Measurements from ENCODE around the gene FIGN. TPM values are rescaled to one million over a fixed set of nuclear protein-coding genes. Genes with fewer than 3 reads are reported as not detected.

FIGN gene
- total RNA-seq, 1 donor from 2014 or later = not detected

DNA sequence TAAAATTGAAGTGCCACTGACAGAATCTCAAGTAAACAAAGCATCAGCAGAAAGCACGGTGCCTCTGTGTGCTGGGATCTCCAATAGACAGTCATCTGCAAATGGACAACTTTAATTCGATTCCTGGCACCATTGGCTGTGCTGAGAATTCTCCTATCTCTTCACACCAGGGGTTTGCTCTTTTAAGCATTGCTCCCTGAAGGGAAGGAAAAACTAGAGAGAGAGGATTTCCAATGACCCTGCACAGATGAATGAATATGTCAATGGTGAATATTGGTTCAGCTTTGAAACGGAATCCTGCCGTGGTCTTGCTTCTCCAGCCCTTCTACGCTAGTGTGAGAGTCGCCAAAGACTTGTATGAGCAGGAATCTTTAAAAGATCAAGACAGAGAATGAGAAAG, 97.9 kb downstream of the FIGN start:
- Mint-ChIP-seq H3K9me3 (no peaks in the 10 kb centered on the region), H3K27ac (no peak overlapping the region), H3K27me3 (ENCODE audit: insufficient read depth) (no peaks in the 10 kb centered on the region), H3K36me3 (ENCODE audit: low read depth) (no peaks in the 10 kb centered on the region), H3K4me1 (ENCODE audit: low read depth) (no peaks in the 10 kb centered on the region), H3K4me3 (no peak overlapping the region)
- intact Hi-C loops (cut with micrococcal nuclease) = no loop called here
- DNase-seq (ENCODE audit: low spot score) = no peak

DNA sequence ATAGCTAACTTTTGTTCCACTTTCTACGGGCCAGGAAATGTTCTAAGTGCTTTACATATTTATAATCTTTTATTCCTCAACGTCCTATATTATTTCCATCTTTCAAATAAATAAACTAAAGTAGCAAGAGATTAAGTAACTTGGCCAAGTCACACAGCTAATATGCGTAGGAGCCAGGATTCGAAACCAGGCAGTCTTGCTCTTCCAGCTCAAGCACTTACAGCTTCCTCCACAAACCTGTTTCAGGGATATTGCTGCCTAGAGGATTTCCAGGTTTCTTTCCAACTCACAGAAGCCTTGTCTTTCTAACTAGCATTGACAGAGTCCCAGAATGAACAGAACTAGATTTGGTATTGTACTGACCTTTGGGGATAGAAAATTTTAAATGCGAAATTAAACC, 102.5 kb downstream of the FIGN start:
- H3K4me3 Mint-ChIP-seq = no peak overlapping the region
- no peaks in the 10 kb centered on the region for H3K36me3 Mint-ChIP-seq (ENCODE audit: low read depth)
- intact Hi-C loops (cut with micrococcal nuclease) = no loop called here
- DNase-seq (ENCODE audit: low spot score) = no peak
- no peak overlapping the region for H3K27ac Mint-ChIP-seq
- no peaks in the 10 kb centered on the region for H3K27me3 Mint-ChIP-seq (ENCODE audit: insufficient read depth)
- no peaks in the 10 kb centered on the region for H3K9me3 Mint-ChIP-seq
- H3K4me1 Mint-ChIP-seq (ENCODE audit: low read depth) = no peaks in the 10 kb centered on the region

DNA sequence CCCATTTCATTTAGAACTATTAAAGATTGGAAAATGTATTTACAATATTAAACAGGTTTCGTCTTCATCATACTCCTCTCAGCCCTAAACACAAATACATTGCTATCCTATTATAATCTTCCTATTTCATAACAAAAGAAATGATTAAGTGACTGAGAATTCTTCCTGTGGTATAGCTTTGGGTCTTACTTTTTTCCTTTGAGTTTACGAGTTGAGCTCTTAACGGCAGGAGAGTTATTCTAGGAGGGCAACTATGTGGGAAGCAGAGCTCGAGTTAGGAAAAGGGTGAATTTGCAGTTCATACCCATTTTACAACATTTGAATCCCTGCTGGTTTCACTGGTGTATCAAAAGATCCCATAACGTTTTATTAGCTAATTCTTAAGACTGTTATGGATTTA, 105.0 kb downstream of the FIGN start:
- Mint-ChIP-seq H3K36me3 (ENCODE audit: low read depth) (no peaks in the 10 kb centered on the region), H3K9me3 (no peaks in the 10 kb centered on the region), H3K4me1 (ENCODE audit: low read depth) (no peaks in the 10 kb centered on the region), H3K27me3 (ENCODE audit: insufficient read depth) (no peaks in the 10 kb centered on the region), H3K4me3 (no peak overlapping the region), H3K27ac (no peak overlapping the region)
- intact Hi-C loops (cut with micrococcal nuclease) = no loop called here
- no peak for DNase-seq (ENCODE audit: low spot score)

DNA sequence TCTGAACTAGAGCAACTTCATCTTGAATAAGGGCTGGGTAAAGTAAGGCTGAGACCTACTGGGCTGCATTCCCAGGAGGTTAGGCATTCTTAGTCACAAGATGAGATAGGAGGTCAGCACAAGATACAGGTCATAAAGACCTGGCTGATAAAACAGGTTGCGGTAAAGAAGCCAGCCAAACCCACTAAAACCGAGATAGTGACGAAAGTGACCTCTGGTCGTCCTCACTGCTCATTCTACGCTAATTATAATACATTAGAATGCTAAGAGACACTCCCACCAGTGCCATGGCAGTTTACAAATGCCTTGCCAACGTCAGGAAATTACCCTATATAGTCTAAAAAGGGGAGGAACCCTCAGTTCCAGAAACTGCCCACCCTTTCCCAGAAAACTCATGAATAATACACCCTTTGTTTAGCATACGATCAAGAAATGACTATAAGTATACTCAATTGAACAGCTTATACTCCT, 109.1 kb downstream of the FIGN start:
- DNase-seq (ENCODE audit: low spot score) = no peak
- Mint-ChIP-seq H3K27me3 (ENCODE audit: insufficient read depth) (no peaks in the 10 kb centered on the region), H3K36me3 (ENCODE audit: low read depth) (no peaks in the 10 kb centered on the region), H3K9me3 (no peaks in the 10 kb centered on the region), H3K27ac (no peak overlapping the region), H3K4me1 (ENCODE audit: low read depth) (no peaks in the 10 kb centered on the region), H3K4me3 (no peak overlapping the region)
- intact Hi-C loops (cut with micrococcal nuclease) = no loop called here

DNA sequence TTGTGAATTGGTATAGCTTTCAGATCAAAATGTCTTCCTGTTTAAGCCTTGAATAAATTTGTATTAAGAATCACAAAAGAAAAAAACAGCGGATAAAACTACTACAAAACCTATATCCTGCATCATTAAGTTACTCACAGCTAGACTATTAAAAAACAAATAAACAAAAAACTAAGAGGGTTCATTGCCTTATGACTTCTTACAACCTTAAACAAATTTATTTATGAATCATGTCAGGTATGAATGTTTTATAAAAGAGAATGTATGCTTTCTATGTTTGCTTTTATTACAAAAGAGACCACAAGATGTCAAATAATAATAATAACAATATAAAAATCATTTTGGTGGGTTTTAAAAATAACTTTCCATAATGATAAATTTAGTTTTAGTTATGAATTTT, 109.6 kb downstream of the FIGN start:
- Mint-ChIP-seq H3K4me1 (ENCODE audit: low read depth) (no peaks in the 10 kb centered on the region), H3K36me3 (ENCODE audit: low read depth) (no peaks in the 10 kb centered on the region), H3K27me3 (ENCODE audit: insufficient read depth) (no peaks in the 10 kb centered on the region), H3K27ac (no peak overlapping the region), H3K4me3 (no peak overlapping the region), H3K9me3 (no peaks in the 10 kb centered on the region)
- DNase-seq (ENCODE audit: low spot score) = no peak
- intact Hi-C loops (cut with micrococcal nuclease) = no loop called here

DNA sequence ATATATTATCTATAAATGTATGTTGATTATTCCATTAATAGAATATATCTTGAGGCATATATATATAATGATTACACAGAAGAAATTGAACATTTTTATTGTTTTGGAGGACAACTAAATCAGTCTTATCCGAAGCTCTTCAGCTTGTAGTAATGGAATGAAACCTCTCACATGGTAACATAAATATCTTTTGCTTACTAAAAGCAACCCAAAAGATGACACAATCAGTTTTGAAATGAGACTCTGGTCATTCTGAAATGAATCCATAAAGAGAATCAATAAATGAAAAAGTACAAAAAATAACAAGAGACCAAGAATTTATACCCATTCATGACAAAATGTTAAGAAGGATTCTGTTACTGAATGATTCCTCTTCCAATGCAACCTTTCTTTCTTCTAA, 110.2 kb downstream of the FIGN start:
- Mint-ChIP-seq H3K27ac (no peak overlapping the region), H3K4me1 (ENCODE audit: low read depth) (no peaks in the 10 kb centered on the region), H3K36me3 (ENCODE audit: low read depth) (no peaks in the 10 kb centered on the region), H3K9me3 (no peaks in the 10 kb centered on the region), H3K4me3 (no peak overlapping the region), H3K27me3 (ENCODE audit: insufficient read depth) (no peaks in the 10 kb centered on the region)
- DNase-seq (ENCODE audit: low spot score) = no peak
- intact Hi-C loops (cut with micrococcal nuclease) = no loop called here

DNA sequence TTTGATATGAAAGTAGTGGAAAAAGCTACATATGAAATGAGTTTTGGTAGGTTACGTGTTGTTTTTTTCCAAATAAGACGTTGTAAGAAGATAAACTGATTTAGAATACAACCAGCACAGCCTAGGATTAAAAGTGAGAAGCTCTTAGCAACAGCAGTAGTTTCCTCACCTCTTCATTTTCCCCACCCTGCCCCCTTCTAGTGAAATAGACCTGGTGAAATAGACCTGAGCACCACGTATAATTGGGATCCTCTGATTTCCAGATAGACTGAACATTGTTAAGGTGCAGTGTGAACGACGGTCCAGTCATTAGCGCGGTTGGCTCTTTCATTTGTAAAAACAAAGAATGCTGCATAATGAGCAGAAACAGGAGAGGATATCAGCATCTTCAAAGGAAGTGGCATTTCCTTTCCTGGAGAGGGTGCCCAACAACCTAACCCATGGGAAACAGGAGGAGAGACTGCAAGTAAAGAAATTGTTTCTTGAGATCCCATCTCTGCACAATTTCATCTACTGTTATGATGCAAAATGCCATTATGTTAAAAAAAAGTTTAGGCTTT, 114.3 kb downstream of the FIGN start:
- H3K4me1 Mint-ChIP-seq (ENCODE audit: low read depth) = no peaks in the 10 kb centered on the region
- no peak overlapping the region for H3K4me3 Mint-ChIP-seq
- intact Hi-C loops (cut with micrococcal nuclease) = no loop called here
- DNase-seq (ENCODE audit: low spot score) = no peak
- no peaks in the 10 kb centered on the region for H3K36me3 Mint-ChIP-seq (ENCODE audit: low read depth)
- no peaks in the 10 kb centered on the region for H3K27me3 Mint-ChIP-seq (ENCODE audit: insufficient read depth)
- no peaks in the 10 kb centered on the region for H3K9me3 Mint-ChIP-seq
- no peak overlapping the region for H3K27ac Mint-ChIP-seq

DNA sequence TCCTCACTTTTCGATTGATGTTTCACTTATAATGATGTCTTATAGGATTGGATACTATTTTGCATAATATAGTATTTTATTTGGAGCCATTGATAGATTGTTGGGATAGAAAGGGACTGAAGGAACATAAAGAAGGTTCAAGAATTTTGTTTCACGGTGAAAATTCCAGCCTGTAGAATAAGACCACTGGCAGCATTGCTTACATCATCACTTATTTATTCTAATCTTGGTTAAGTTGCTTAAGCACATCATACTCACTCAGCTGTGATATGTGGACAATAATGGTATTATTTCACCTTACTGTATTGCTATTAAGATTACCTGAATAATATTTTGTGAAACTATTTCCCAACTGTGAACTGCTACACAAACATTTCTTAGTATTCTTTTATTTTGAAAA, 118.3 kb downstream of the FIGN start:
- no peak overlapping the region for H3K27ac Mint-ChIP-seq
- no peak for DNase-seq (ENCODE audit: low spot score)
- no peaks in the 10 kb centered on the region for H3K27me3 Mint-ChIP-seq (ENCODE audit: insufficient read depth)
- intact Hi-C loops (cut with micrococcal nuclease) = no loop called here
- no peak overlapping the region for H3K4me3 Mint-ChIP-seq
- no peaks in the 10 kb centered on the region for H3K4me1 Mint-ChIP-seq (ENCODE audit: low read depth)
- no peaks in the 10 kb centered on the region for H3K9me3 Mint-ChIP-seq
- H3K36me3 Mint-ChIP-seq (ENCODE audit: low read depth) = no peaks in the 10 kb centered on the region

DNA sequence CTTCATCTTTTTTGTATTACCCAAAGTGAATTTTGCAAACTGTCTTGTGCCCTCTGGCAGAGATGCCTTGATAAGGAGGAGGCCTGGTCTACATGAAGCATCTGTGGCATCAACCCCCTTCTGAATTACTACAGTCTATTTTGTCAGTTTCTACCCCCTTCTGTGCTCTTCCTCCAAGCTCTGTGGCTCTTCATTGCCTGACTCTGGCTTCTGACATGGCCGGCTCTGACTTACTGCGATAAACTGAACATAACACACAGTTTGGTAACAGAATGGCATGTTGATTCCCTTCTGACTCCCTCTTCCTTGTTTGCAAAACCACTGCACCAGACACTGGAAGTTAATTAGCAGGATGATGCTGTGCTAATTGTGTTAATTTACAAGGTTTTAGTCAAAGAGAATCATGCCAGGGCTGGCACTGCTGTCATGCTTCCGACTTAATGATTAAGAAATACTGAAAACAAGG, 122.5 kb downstream of the FIGN start:
- no peak overlapping the region for H3K4me3 Mint-ChIP-seq

DNA sequence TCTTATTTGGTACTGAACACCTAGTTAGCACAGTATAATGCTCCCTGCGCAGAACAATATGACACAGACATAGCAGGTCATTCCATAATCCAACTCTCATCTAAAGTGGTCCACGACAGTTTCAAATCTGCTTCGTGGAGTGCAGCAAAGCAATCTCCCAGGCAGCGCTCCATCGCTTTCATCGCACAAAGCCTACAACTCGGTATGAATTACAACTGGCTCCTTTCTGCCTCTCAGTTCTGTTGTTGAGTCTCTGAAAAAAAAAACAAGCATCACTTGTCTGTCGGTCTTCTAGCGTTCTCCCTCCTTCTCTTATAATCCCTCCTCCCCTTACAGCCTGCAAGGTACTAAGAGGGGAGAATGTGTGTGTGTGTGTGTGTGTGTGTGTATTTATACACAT, 123.5 kb downstream of the FIGN start:
- Mint-ChIP-seq H3K4me1 (ENCODE audit: low read depth) (no peaks in the 10 kb centered on the region), H3K4me3 (no peak overlapping the region), H3K27me3 (ENCODE audit: insufficient read depth) (no peaks in the 10 kb centered on the region), H3K9me3 (no peaks in the 10 kb centered on the region), H3K36me3 (ENCODE audit: low read depth) (no peaks in the 10 kb centered on the region), H3K27ac (no peak overlapping the region)
- DNase-seq (ENCODE audit: low spot score) = no peak
- intact Hi-C loops (cut with micrococcal nuclease) = no loop called here

More for the DNA sequence above, 122.5 kb downstream of the FIGN start:
- Mint-ChIP-seq H3K27me3 (ENCODE audit: insufficient read depth) (no peaks in the 10 kb centered on the region), H3K4me1 (ENCODE audit: low read depth) (no peaks in the 10 kb centered on the region), H3K9me3 (no peaks in the 10 kb centered on the region), H3K27ac (no peak overlapping the region), H3K36me3 (ENCODE audit: low read depth) (no peaks in the 10 kb centered on the region)
- no peak for DNase-seq (ENCODE audit: low spot score)
- intact Hi-C loops (cut with micrococcal nuclease) = no loop called here

DNA sequence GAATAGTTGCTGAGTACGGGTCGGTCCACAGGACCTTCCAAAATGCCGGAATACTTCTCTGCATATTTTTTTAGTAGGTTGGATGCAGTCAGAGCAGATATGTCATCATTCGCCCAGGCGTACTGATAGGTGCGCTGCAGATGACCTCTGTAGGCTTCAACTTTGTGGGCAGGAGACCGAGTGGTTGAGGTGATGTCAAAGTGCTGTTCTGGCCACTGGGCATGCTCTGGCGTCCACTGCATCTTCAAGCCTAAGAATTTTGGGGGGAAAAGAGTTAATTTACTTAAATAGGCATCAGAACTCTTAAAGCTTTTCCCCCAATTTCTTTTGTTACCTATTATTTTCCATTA, 124.3 kb downstream of the FIGN start:
- Mint-ChIP-seq H3K27ac (no peak overlapping the region), H3K27me3 (ENCODE audit: insufficient read depth) (no peaks in the 10 kb centered on the region), H3K9me3 (no peaks in the 10 kb centered on the region), H3K36me3 (ENCODE audit: low read depth) (no peaks in the 10 kb centered on the region), H3K4me1 (ENCODE audit: low read depth) (no peaks in the 10 kb centered on the region), H3K4me3 (no peak overlapping the region)
- intact Hi-C loops (cut with micrococcal nuclease) = no loop called here
- no peak for DNase-seq (ENCODE audit: low spot score)

DNA sequence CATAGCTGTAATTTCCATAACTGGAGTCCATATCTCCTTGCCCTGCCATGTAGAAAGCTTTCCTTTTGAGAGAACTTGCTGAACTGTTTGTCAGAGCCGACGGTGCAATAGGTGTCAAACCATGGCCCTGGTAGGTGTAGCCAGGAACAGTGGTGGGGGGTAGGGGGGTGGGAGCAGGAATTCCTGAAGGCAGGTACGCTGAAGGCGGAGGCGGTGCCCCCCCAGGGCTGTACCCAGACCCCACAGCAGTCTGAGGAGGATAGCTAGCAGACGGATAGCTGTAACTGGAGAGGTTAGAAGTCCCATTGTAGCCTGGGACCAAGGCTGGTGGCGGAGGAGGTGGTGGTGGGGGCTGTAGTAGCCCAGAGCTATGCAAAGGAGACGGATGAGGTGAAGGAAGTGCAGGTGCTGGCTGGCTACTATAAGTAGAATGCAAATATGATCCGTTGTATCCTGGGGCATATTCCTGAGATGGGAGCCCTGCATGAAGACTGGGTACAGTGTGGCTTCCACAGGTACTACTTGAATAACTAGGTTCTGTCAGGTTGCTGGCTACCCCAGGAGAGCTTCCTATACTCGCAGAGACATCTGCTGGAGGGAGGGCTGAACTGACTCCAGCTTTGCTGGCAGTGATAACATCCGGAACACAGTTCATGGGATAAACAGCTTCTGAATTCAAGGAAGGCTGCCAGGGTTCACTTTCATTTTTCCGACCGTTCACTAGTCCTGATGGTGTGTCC, 124.8 kb downstream of the FIGN start:
- intact Hi-C loops (cut with micrococcal nuclease) = no loop called here
- Mint-ChIP-seq H3K4me3 (no peak overlapping the region), H3K27me3 (ENCODE audit: insufficient read depth) (no peaks in the 10 kb centered on the region), H3K36me3 (ENCODE audit: low read depth) (no peaks in the 10 kb centered on the region), H3K4me1 (ENCODE audit: low read depth) (no peaks in the 10 kb centered on the region), H3K27ac (no peak overlapping the region), H3K9me3 (no peaks in the 10 kb centered on the region)
- no peak for DNase-seq (ENCODE audit: low spot score)

DNA sequence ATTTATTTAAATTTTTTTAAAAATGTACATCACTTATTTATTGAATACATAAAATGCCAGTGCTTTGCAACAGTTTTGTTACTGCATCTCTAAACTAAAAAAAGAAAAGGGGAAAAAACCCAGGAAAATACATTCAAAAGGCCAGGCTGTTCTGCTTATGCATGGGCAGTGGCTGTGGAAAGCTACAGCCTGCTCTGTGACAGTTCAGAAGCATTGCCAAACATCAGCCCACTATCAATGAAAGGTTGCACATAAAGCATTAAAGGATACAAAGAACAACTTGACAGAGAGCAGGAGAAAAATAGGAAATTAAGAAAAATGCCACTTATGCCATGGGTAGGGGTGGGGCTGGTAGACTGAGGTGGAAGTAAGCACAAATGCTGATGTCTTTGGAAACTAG, 128.2 kb downstream of the FIGN start:
- DNase-seq (ENCODE audit: low spot score) = no peak
- no peak overlapping the region for H3K4me3 Mint-ChIP-seq
- no peaks in the 10 kb centered on the region for H3K4me1 Mint-ChIP-seq (ENCODE audit: low read depth)
- no peaks in the 10 kb centered on the region for H3K36me3 Mint-ChIP-seq (ENCODE audit: low read depth)
- no peak overlapping the region for H3K27ac Mint-ChIP-seq
- H3K9me3 Mint-ChIP-seq = no peaks in the 10 kb centered on the region
- intact Hi-C loops (cut with micrococcal nuclease) = no loop called here
- H3K27me3 Mint-ChIP-seq (ENCODE audit: insufficient read depth) = no peaks in the 10 kb centered on the region

DNA sequence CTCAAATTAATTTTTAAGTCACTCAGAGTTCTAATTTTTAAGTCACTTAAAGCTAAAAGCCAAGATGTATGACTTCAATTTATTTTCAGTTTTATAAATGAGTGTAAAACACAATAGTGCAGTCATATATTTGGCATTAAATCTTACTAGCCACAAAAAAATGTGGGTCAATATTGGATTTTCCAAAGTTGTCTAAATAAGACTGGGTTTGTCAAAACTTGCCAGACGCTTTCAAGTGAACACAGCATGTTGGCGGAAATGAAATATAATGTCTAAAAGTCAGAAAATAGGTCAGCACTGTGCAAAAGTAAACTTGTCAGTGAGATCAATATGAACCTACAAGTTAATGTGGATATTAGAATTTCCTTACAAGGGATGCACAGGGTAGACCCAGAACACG, 128.9 kb downstream of the FIGN start:
- intact Hi-C loops (cut with micrococcal nuclease) = no loop called here
- no peaks in the 10 kb centered on the region for H3K27me3 Mint-ChIP-seq (ENCODE audit: insufficient read depth)
- no peak overlapping the region for H3K4me3 Mint-ChIP-seq
- H3K9me3 Mint-ChIP-seq = no peaks in the 10 kb centered on the region
- no peaks in the 10 kb centered on the region for H3K36me3 Mint-ChIP-seq (ENCODE audit: low read depth)
- H3K27ac Mint-ChIP-seq = no peak overlapping the region
- H3K4me1 Mint-ChIP-seq (ENCODE audit: low read depth) = no peaks in the 10 kb centered on the region
- DNase-seq (ENCODE audit: low spot score) = no peak

Measured in activated T-helper 1 cell treated with anti-CD3 and anti-CD28 coated beads, Interleukin-12 subunit alpha, Interleukin-12 subunit beta, Interleukin-2, Interleukin-4 antibody, amounts not matched to agents 30 ng/mL and 10 ng/mL and 1 ng/mL, durations not matched to agents 14 hours and 24 hours and 36 hours (primary cell).